GM12801 (cell line): Measurements from ENCODE around the gene APMAP.

Experiments
- CTCF ChIP-seq: IDR thresholded peaks from one replicate; pipeline ENCODE4 v1.5.1; 2011; ENCODE audit warnings: control low read depth; ENCODE audit not compliant: insufficient read length; ENCODE audit errors: extremely low read depth

Gene APMAP

GRCh38 chr20:25009218-25010145 is 16.9 kb upstream of the APMAP start:
- TF ChIP-seq CTCF = no peak

GRCh38 chr20:25008388-25009217 is 16.1 kb upstream of the APMAP start:
- no peak for TF ChIP-seq CTCF

- TF ChIP-seq CTCF = no peak
These were observed 15.1 kb upstream of the APMAP start for GRCh38 chr20:25007491-25008305.

GRCh38 chr20:25006431-25007167 is 14.0 kb upstream of the APMAP start:
- no peak for TF ChIP-seq CTCF

- no peak for TF ChIP-seq CTCF
These were observed 13.1 kb upstream of the APMAP start for GRCh38 chr20:25005661-25006060.

- TF ChIP-seq CTCF = no peak
These were observed 12.7 kb upstream of the APMAP start for GRCh38 chr20:25005220-25005619.
